Measurements from ENCODE around the gene NFATC3.

NFATC3 gene

GRCh38 chr16:68073902-68074760 is 11.0 kb upstream of the NFATC3 start:
- no peak for DNase-seq (ENCODE audit: low read depth)

DNA sequence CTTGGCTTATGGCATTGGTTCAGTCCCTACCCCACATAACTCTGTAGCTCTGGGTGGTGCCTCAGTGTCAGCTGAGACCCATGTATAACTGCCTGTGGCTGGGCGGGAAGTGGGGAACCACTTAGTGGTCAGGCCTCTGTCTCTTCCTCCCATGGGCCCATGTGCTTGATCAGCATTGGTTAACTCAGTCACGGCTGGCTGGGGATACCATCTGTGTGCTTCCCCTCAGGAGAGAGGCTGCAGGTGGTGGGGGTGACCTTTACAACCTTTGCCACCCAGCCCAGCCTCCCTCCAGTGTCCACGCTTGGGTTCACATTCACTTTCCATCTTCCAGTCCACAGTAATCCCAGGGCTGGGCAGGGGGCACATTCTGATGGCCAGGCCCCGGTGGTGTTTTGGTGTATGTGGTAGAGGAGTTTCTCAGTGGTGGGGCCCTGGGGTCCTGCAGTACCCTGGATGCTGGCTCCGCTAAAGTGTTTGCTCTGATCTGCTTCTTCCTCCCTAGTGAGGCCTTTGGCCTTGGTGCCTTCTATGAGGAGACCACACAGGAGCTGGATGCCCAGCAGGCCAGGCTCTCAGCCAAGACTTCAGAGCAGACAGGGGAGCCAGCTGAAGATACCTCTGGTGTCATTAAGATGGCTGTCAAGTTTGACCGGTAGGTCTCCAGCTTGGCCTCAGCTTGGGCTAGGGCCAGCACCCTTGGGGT is 10.2 kb upstream of the NFATC3 start:
- no peak for DNase-seq (ENCODE audit: low read depth)

GRCh38 chr16:68075980-68076379 is 9.2 kb upstream of the NFATC3 start:
- no peak for DNase-seq (ENCODE audit: low read depth)

GRCh38 chr16:68076560-68076959 is 8.6 kb upstream of the NFATC3 start:
- no peak for DNase-seq (ENCODE audit: low read depth)

- DNase-seq (ENCODE audit: low read depth), result no peak
Measured at GRCh38 chr16:68077866-68078700, 7.1 kb upstream of the NFATC3 start.

GRCh38 chr16:68078701-68079375 is 6.3 kb upstream of the NFATC3 start:
- DNase-seq (ENCODE audit: low read depth), result no peak

- DNase-seq (ENCODE audit: low read depth), result no peak
Measured at GRCh38 chr16:68079376-68079625, 5.9 kb upstream of the NFATC3 start.

DNA sequence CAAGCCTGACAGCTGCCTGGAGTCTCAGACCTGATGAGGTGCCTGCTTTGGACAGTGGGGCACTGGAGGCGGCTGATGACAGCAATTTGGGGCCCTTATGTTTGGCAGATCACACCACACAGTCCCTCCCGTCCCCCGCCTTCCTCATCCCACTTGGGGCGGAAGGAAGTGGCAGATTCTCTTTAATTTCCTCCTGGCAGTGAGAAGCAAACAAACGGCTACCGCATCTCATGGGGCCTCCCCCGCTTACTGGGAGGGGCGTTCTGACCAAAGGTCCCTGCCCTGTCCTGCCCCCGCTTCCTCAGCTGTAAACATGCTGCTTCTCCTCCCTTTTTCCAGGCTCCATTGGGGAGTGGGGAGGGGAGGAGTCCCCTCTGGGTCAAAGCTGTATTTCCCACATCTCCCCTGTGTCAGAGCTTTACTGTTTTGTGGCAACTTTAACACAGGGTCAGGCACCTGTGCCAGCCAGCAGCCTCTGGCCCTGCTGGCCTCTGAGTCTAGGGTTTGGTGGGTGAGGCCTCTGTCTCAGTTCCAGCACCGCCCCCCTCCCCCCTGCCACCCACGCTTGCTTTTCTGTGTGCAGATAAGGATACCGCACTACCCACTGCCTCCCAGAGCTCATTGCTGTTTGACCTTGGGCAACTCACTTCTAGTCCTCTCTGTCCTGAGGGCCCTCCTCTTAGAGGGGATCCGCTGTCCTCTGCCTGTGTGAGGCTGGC is 5.4 kb upstream of the NFATC3 start:
- peak; percentile 51 for DNase-seq (ENCODE audit: low read depth)

DNA sequence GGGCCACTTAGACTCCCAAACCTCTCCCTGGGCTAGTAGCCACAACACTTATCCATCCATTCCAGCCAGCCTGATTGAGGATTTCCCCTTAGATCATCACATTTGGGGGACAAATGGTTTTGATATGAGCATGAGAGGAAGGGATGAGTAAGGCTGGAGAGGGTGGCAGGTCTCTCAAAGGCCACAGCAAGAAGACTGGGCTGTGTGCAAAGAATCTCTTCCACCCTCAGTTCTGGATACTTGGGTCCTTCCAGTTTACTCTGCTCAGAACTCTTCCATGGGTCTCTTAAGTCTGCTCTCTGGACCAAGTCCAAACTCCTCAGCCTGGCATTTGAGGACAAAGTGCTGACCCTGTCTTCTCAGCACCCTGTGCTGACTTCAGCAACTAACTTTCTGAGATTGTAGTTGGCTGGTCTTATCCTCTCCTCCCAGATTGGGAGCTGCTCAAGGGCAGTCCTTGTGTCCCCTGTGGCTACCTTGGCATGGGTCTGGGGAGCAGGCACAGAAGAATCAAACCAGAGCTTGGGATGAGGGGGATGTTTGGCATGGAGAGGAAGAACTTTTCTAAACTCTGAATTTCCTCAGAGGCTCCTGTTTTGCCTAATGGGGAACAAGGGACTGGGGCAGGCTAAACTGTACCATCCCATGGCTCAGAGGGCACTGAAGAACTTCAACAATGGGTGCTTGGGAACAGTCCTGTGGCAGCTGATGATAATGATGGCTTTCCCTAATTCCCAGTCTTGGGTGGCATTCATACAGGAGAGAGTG is 3.1 kb upstream of the NFATC3 start:
- no peak for DNase-seq (ENCODE audit: low read depth)

- DNase-seq (ENCODE audit: low read depth), result no peak
Measured at GRCh38 chr16:68082629-68083238, 2.4 kb upstream of the NFATC3 start.

DNA sequence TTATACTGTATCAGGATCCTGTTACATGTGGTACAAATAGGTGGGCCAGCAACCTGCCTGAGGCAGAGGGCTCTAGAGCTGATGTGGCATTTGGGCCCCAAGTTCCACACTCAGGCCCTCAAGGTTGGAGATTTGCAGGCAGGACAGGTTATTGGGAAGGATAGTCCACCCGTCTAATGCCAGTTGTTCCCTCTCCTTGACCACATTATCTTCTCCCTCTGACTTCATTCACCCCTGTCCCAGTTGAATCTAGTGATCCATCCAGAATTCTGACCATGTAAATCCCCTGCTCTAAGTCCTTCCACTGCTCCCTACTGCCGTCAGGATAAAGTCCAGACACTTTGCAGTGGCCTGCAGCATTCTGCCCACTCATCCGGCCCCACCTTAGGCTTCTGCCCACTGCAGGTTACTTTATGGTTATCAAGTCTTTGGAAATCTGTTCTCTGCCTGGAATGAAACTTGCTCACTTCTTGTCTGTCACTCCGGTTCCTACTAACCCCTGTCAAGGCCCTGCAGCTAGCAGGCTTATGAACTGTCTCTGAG is 1.9 kb upstream of the NFATC3 start:
- DNase-seq (ENCODE audit: low read depth), result no peak

DNA sequence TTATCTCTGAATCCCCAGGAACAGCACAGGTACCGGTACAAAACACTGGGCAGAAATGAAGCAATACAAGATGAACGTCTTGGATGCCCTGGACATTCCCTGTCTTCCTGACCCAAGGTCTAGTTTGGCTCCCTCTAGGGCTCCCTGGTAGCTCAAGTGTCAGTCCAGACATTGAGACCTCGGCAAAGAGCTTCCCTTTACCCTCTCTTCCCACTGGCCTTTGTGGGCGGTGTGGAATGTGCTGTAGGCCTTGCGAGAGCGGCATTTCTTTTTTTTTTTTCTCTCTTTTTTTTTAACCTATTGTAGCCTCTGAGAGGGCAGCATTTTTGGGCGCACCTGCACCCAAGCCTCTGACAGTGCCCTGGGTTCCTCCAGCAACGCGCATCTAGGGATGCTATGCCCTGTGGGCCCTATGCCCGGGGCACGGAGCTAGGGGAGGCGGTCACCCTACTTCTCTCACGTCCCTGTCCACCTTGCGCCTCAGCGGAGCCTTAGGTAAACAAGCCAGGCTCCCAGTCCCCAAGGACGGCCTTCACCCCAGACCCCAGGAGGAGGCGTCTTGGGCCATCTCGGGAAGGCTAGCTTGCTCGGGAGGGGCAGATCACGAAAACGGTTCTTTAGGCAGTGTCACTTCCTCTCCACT is 1.2 kb upstream of the NFATC3 start:
- DNase-seq (ENCODE audit: low read depth), result no peak

DNA sequence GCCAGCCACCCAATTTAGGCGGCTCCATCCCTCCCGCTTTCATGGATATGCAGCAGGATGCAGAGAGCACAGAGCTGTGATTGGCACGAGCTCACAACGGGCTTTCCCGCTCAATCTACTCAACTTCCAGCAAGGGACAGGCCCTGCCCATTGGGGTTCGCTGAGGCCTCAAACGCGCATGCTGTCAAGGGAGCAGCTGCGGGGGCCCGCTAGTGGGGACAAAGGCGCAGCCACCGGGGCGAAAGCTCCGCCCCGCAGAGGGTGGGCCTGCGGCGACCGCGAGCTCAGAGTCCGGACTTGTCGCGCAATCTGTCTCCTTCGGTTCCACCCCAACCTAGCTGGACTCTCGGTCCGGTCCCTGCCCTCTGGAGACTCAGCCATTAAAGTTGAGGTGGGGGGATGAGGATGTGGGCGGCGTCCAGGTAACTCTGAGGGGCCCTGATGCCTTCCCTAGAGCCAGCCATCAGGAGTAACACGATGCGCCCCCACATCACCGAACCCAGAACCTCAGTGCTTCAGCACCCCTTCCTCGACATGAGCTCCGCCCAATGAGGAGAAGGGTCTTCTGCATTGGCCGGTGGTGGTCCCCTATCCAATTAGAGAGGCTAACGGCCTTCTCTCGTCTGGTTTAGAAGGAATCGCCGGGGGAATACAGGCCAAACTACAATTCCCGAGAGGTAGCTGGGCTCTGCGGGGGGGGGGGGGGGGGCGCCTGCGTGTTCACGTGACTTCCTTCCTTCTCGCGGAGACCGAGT is 489 bp upstream of the NFATC3 start:
- peak; percentile 84 for DNase-seq (ENCODE audit: low read depth)

DNA sequence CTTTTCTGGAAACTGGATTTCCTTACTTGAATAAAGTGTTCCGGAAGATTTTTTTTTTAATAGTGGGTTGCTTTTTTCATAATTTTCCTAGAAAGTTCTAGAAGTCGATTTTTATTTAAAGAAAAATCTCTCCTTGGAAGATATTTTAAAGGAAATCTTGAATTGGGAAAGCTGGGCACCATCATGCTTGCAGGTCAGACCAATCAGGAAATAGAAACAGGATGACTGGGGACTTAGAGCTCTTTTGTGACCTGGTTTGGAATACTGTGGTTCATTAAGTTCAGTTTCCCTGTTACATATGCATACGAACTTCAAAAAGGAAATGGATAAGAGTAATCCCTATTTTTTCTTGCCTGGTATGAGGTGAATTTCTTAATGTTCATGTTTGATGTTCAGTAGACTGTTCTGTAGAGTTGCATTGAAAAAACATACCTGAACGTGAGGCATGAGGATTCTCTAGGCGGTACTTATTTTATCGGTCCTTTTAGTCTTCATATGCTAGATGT is 1.2 kb downstream of the NFATC3 start:
- DNase-seq (ENCODE audit: low read depth), result no peak

DNA sequence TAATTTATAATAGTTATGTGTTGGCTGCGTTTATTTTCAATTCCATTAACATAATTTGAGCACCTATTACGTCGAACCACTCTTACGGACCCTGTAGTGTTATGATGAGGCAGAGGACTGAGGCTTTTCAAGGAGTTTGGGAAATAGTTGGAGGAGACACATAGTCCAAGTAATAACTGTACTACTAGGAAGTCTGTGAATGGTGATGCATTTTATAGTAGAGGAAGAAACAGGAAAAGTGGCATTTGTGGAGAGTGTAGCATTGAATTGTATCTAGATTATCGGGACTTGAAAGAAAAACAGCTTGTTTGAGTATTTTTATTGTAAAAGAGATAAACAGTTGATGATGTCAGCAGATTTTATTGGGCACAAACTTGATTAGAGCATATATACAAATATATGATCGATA is 1.7 kb downstream of the NFATC3 start:
- DNase-seq (ENCODE audit: low read depth), result no peak

GRCh38 chr16:68087688-68088087 is 2.5 kb downstream of the NFATC3 start:
- DNase-seq (ENCODE audit: low read depth), result no peak

- no peak for DNase-seq (ENCODE audit: low read depth)
Measured at GRCh38 chr16:68088130-68088972, 3.2 kb downstream of the NFATC3 start.

- no peak for DNase-seq (ENCODE audit: low read depth)
Measured at GRCh38 chr16:68089067-68089466, 3.9 kb downstream of the NFATC3 start.
